ENCODE measurements around the gene PPM1L. TPM values are rescaled to one million over a fixed set of nuclear protein-coding genes. Genes with fewer than 3 reads are reported as not detected.

PPM1L gene
- total and polyA plus RNA-seq, 10 of the 15 experiments (the other 5 are each of a cell fraction or from before 2014, with no cell fraction given), result under 0.01 to 0.33 (median 0.06) TPM; not detected in 1

GRCh38 chr3:161072211-161072621, 316.2 kb downstream of the PPM1L start:
- RAD21 ChIA-PET (ENCODE audit: unreplicated experiment), result no interaction called here
- no peak for ATAC-seq
- POLR2A ChIA-PET, result no interaction called here
- H3K9ac ChIP-seq (ENCODE audit: control insufficient read depth, insufficient read depth, low read length), result no peak overlapping the region
- DNase-seq (ENCODE audit: low read depth, low spot score), result no peak
- FAIRE-seq, result no peak
- H3K4me2 ChIP-seq (ENCODE audit: control insufficient read depth, insufficient read depth), result no peak overlapping the region
- H3K9me3 ChIP-seq (replicated peaks; ENCODE audit: control insufficient read depth, insufficient read depth, low read length), result no peaks in the 10 kb centered on the region
- in situ Hi-C loops (cut with MboI) (no loop called here), intact Hi-C loops (cut with micrococcal nuclease; ENCODE audit: unreplicated experiment) (no loop called here)
- H3K4me1 ChIP-seq (ENCODE audit: control insufficient read depth, insufficient read depth, low read length), result peaks cover 26% of the 10 kb centered on the region
- CTCF ChIA-PET, result interaction anchor here (0.9 kb wide), 1 partner anchor 9 kb away, joined by 3 read pairs; no protein-coding TSS in a partner anchor
- no peaks in the 10 kb centered on the region for H3K27me3 ChIP-seq (replicated peaks in 1 of 2; ENCODE audit: control insufficient read depth in 2 of 2, insufficient read depth in 2 of 2, low read length in 1 of 2)
- no peaks in the 10 kb centered on the region for H3K36me3 ChIP-seq (ENCODE audit: control insufficient read depth in 2 of 2, insufficient read depth in 2 of 2, low read length in 1 of 2)
- TF ChIP-seq ZBTB33 (IDR thresholded peaks at IDR 0.05) (no peak), TAF1 (IDR thresholded peaks at IDR 0.05; ENCODE audit: borderline replicate concordance, low read depth, low read length) (no peak), LARP7 (IDR thresholded peaks at IDR 0.05) (no peak), CREB1 (IDR thresholded peaks at IDR 0.05; ENCODE audit: low read depth) (no peak), CEBPZ (IDR thresholded peaks at IDR 0.05; ENCODE audit: low read depth, low read length) (no peak), ESRRA (IDR thresholded peaks at IDR 0.05; ENCODE audit: low read length) (no peak), USF1 (IDR thresholded peaks at IDR 0.05; ENCODE audit: borderline replicate concordance, extremely low read length, insufficient read depth, low read depth, low read length) (no peak), MLLT1 (IDR thresholded peaks at IDR 0.05) (no peak)
- SMC1A ChIA-PET (ENCODE audit: uncharacterized antibody, unreplicated experiment), result interaction anchor here (0.6 kb wide), 1 partner anchor 15 kb away, joined by 3 read pairs; no protein-coding TSS in a partner anchor
- H3K4me3 ChIP-seq, result no peak overlapping the region
- no peak overlapping the region for H3K27ac ChIP-seq (ENCODE audit: control insufficient read depth, insufficient read depth)
- H4K20me1 ChIP-seq (ENCODE audit: control insufficient read depth, insufficient read depth), result no peaks in the 10 kb centered on the region
- 100% methylated on average over 1 of the region's 1 CpG for WGBS (ENCODE audit: insufficient coverage, insufficient replicate concordance, low lambda C conversion rate, missing lambda C conversion rate)
- H3K79me2 ChIP-seq (ENCODE audit: control insufficient read depth, insufficient read depth, low read length), result no peaks in the 10 kb centered on the region
- no peak overlapping the region for H2AFZ ChIP-seq (ENCODE audit: control insufficient read depth, low read depth, low read length)
- no TSS peak for BruUV-seq (replicated peaks)

Measured in GM12878 (cell line).